Epidermal melanocyte (primary cell): ENCODE measurements around the gene ENOX1.

ENCODE experiments used
- DNase-seq: peaks from one replicate; pipeline ENCODE4 v3.0.0; 2011; ENCODE audit warnings: low spot score; ENCODE audit not compliant: insufficient read length

ENOX1 gene

GRCh38 chr13:43487461-43487860 is 299.3 kb downstream of the ENOX1 start:
- DNase-seq: no peak

- no peak for DNase-seq
Observed at GRCh38 chr13:43484432-43485225, 302.1 kb downstream of the ENOX1 start.

GRCh38 chr13:43483930-43484329 is 302.8 kb downstream of the ENOX1 start:
- no peak for DNase-seq

- no peak for DNase-seq
Observed at GRCh38 chr13:43482641-43483040, 304.1 kb downstream of the ENOX1 start.

GRCh38 chr13:43482026-43482425 is 304.7 kb downstream of the ENOX1 start:
- DNase-seq: no peak

- DNase-seq: no peak
Observed at GRCh38 chr13:43478902-43479301, 307.9 kb downstream of the ENOX1 start.

- no peak for DNase-seq
Observed at GRCh38 chr13:43478211-43478610, 308.6 kb downstream of the ENOX1 start.

- DNase-seq: no peak
Observed at GRCh38 chr13:43475140-43475539, 311.6 kb downstream of the ENOX1 start.

- no peak for DNase-seq
Observed at GRCh38 chr13:43473437-43473836, 313.3 kb downstream of the ENOX1 start.

GRCh38 chr13:43472980-43473379 is 313.8 kb downstream of the ENOX1 start:
- DNase-seq: no peak

- no peak for DNase-seq
Observed at GRCh38 chr13:43472339-43472738, 314.4 kb downstream of the ENOX1 start.

GRCh38 chr13:43470610-43471009 is 316.2 kb downstream of the ENOX1 start:
- DNase-seq: no peak

- DNase-seq: no peak
Observed at GRCh38 chr13:43469791-43470190, 317.0 kb downstream of the ENOX1 start.

- DNase-seq: no peak
Observed at GRCh38 chr13:43464578-43465264, 322.1 kb downstream of the ENOX1 start.

GRCh38 chr13:43448605-43449336 is 338.0 kb downstream of the ENOX1 start:
- DNase-seq: no peak

- no peak for DNase-seq
Observed at GRCh38 chr13:43446126-43446525, 340.6 kb downstream of the ENOX1 start.

GRCh38 chr13:43445668-43446067 is 341.1 kb downstream of the ENOX1 start:
- no peak for DNase-seq

GRCh38 chr13:43444081-43444480 is 342.7 kb downstream of the ENOX1 start:
- no peak for DNase-seq

GRCh38 chr13:43441899-43442499 is 344.8 kb downstream of the ENOX1 start:
- DNase-seq: no peak

GRCh38 chr13:43441464-43441863 is 345.3 kb downstream of the ENOX1 start:
- no peak for DNase-seq

GRCh38 chr13:43434191-43434590 is 352.6 kb downstream of the ENOX1 start:
- DNase-seq: no peak

GRCh38 chr13:43433691-43434141 is 353.1 kb downstream of the ENOX1 start:
- DNase-seq: no peak
